Right renal pelvis (tissue), 4 donors: ENCODE measurements around the gene KCNJ6. TPM values are rescaled to one million over a fixed set of nuclear protein-coding genes. Genes with fewer than 3 reads are reported as not detected.
"Not testable (repeated sequence)": the region's sequence is repeated elsewhere in the genome, so short reads cannot be mapped to it uniquely, and the experiment has no call there.

Source experiments
- DNase-seq, 4 donors: peaks; one replicate each; pipeline ENCODE4 v3.0.0-alpha.2; 2013; ENCODE audit warnings: low read depth in 4 of 4, low spot score in 3 of 4, missing footprints in 1 of 4
- polyA plus RNA-seq, 4 donors: library from polyadenylated mRNA; unstranded; fragments of 120-200 nt; gene quantifications; one replicate each; pipeline ENCODE4 v1.2.1, GENCODE V29; 2013; ENCODE audit not compliant: insufficient read length in 4 of 4

KCNJ6 gene
- polyA plus RNA-seq, 4 donors, result 0.18 to 0.35 (median 0.31) TPM

DNA sequence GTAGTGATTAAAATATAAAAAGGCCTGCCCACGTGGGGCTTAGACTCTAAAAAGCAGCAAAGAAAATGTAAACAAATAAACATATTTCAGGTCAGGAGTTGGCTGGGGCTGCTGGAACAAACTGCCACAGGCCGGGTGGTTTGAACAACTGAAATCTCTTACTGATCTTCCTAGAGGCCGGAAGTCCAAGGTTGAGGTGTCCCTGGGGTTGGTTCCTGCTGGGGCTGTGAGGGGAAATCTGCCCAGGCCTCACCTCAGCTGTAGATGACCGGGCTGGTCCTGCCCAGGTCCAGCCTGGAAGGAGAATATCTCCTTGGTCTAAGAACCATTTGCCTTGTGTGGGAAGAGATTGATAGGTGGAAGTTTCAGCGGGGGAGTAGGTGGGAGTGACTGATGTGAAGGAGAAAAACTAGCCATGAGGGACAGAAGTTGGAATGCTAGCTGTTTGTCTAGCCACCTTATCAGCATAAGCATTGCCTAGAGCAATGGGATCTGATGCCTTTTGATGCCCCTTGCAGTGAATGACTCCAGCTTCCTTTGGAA lies 328.6 kb downstream of the KCNJ6 start:
- DNase-seq, result no peak

DNA sequence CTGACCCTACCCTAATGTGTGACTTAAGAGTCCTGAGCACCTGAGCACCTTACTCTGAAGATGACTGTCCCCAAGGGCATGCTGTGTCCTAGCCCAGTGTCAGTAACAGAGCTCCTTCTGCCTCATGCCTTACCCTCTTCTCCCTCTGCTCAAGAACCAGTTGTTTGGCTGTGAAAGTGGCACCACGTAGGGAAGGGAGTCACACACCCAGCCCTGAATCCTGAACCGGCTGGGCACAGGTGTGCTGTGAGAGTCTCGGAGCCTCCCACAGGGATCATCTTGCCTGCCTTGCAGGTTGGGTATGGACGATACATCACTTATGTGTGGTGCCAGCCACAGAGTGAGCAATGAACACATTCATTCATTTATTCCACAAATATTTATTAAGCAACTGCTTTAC lies 329.1 kb downstream of the KCNJ6 start:
- DNase-seq, result no peak

DNA sequence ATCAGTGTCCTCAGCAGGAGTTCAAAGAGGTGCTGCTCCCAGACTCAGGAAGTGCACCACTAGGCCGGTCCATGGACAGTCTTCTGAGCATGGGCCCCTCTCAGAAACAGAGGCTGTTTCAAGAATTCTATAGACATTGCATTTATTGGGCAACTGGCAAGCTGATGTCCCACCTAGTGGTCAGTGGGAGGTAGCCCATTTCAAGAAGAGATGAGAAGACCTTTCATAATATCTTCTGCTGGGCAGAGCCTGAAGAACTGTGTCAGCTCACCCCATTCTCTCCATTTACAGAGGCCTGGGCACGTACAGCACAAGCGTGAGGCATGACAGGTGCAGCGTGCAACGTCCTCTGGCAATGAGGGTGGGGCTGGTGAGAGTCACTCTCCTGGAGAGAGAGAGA lies 333.7 kb downstream of the KCNJ6 start:
- peak in 1 of 4 donors; percentile 28 for DNase-seq

DNA sequence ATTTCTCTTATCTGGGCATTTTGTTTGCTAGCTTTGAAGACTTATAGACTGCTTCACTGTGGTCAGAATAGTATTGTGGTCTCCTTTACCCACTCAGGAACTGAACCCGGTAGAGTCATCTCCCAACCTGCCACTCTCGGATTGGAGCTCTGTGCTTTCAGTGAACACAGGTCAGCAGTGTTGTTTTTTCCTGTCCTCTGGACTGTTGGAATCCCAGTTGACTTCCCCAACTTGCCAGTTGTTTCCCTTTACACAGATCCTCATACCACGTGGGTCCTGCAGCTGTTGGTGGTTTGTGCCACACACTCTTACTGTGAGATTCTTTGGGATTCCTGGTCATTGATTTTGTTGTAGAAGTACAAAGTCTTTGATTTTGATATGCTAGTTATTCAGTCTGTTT lies 335.6 kb downstream of the KCNJ6 start:
- DNase-seq, result no peak

DNA sequence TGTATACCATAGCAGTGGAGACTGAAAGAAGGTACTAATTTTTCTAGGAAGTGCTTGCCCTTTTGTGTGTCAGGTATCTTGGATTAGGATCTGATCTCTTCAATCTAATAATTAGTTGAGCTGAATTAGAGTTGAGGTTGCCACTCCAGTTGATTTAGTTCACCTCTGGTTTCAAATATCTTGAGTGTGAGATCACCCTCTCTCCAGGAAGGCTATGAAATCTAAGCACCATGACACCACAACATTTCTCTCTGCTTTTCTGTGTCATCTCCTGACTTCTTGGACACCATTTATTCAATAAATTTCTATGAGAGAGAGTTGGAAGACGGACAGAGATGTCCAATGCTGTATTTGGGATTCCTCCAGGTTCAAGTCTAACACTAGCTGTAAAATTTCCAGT lies 336.9 kb downstream of the KCNJ6 start:
- no peak for DNase-seq

DNA sequence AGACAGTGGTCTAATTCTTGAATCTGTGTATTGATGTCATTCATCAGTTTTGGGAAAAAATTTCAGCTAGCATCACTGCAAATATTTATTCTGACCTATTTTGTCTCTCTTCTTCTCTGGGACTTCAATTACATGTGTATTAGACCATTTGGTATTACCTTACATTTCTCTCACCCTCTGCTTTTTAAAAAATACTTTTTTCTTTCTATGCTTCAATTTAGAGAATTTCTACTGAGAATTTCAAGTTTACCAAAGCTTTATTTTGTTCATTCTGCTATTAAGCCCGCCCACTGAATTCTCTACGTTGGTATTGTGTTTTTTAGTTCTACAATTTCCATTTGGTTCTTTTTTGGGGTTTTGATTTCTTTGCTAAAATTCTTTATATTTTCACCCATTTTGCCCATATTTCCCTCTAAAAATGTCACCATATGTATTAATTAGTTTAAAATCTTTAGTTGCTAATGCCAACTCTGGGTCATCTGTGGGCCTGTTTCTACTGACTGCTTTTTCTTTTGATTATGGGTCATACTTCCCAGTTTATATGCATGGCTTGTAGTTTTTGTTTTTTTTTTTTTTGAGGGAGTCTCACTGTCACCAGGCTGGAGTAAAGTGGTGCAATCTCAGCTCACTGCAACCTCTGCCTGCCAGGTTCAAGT lies 337.7 kb downstream of the KCNJ6 start:
- DNase-seq, result no peak

DNA sequence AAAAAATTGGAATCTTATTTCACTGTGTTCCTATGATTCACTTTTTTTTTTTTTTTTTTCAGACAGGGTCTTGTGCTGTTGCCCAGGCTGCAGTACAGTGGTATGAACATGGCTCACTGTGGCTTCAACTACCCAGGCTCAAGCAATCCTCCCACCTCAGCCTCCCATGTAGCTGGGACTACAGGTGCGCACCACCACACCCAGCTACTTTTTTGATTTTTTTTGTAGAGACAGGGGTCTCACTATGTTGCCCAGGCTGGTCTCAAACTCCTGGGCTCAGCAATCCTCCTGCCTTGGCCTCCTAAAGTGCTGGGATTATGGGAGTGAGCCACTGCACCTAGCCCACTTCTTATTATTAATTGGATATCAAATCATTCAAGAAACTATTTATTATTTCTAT lies 339.3 kb downstream of the KCNJ6 start:
- not testable (repeated sequence) for DNase-seq

DNA sequence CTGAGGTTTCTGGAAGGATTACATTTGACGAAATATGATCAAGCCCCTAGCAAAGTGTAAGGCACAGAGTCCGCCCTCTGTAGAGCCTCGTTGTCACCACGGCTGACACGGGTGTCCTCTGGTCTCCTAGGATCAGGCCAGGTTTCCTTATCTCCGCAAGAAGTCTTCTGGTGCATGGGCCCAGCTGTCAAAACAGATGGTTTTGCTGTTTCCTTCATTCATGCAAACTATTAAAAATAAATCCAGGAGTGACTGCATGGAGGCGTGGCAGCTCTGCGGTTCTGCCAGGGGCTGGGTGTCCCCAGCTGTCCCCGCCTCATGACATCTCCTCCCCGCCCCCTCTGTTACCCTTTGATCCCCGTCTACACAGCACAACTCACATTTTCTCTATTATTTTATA lies 340.7 kb downstream of the KCNJ6 start:
- DNase-seq, result no peak

DNA sequence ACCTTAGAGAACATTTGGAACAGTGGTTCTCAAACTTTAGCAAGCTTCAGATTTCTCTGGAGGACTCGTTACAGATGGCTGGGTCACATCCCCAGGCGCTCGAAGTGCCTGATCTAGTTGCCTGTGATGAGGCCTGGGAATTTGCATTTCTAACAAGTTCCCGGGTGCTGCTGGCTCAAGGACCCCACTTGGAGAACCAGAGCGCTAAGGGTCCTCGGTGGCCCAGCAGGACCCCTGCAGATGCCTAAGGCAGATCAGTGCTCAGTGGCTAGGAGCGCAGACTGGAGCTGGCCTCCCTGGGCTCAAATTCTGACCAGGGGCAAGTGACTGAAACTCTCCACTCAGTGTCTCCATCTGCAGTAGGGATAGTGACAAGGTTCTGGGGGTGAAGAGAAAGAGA lies 341.5 kb downstream of the KCNJ6 start:
- DNase-seq, result no peak

DNA sequence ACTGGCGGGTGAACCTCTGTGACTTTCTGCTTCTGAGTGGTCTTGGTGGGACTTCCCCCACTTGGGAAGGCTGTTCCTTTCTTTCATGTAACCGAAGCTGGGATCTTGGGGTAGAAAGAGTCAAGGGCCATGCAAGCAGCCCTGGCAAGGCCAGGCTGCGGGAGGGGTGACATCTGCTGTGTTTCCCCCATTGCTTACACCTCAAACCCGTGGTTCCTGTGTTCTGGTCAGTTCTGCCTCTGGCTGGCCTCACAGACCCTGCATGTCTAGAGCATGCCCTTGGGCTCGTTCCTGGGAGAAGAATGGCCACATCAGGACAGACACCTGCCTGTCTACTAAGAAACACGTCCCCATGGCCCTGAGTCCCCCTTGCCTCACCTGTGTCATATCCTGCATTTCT lies 341.9 kb downstream of the KCNJ6 start:
- no peak for DNase-seq

DNA sequence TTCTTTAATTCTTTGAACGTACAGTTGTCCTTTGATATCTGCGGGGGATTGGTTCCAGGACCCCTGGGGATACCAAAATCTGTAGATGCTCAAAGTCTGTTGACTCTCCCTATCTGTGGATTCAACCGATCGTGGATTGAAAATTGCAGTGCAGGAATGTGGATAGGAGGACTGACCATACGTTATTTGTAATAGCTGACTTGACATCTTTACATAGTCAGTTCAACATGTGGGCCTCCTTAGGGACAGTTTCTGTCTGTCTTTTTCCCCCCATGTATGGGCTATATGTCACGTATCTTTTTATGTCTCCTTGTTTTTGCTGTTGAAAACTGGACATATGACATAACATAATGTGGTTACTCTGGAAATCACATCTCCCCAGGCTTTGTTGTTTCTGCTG lies 344.8 kb downstream of the KCNJ6 start:
- DNase-seq, result no peak

DNA sequence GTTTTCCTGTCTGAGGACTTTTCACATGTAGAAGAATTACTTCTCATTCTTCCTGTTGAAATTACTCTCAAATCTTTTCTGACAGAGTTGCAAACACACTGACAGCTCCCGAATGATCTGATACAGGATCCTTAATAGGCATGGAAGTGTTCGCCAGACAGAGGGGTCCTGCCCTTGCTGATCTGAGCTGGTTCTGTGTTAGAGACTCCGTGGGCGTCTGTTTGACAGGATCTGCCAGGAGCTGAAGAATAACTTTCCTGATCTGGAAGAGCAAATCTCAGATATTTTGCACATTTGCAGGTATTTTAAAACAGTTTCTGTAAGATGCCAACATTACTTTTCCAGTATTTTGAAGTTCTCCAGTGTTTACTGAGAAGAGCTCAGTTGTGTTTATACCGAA lies 347.3 kb downstream of the KCNJ6 start:
- DNase-seq, result no peak

DNA sequence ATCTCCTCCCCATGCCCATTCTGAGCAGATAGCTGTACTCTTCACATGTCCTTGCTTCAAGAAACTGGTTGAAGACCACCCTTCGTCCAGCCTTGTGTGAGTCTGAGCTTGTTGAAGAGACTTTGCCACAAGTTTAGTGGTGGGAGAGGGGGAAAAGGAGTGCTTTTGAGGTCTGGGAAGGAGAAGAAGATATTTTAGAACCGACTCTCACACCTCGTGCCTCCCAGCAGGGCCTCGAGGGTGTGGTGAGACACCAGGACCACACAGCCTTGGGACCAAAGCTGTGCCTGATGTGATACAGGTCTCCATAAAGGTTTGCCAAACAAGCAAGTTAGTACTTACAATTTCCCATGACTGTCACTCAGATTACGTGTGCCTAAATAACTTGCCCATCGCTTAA lies 347.8 kb downstream of the KCNJ6 start:
- DNase-seq, result no peak

DNA sequence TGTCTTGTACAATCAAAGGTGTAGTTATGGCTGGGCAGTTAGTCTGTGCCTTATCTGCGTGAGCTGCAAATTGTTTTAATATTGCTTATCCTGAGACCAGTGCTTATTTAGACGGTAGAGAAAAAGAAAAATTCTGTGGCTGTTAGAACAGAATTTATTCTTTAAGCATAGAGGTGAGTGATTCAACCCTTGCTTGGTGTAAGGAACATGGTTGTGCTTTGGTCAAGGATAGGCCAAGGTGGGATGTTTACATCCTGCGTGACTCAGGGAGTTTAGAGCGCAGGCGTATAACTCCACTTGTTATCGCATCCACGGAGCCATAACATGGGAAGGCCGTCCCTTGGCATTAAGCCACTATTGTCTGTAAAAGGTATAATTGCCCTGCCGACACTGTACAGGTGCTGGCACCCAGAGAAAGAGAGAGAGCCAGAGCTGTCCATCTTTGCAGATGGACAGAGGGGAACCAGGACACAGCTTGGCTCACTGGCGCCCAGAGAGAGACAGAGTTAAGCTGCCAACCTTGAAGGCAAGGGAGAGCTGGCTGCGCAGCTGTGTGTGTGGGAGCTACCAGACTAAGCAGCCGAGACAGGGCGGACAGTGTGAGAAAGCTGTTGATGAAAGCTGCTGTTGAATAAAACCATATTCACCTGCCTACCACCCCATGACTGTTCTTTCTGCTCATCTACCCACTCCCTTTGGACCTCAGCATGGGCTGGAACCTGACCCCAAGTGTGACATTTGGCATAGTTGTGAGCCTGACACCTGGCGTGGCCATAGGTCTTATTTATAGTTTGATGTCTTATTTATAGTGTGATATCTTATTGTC lies 349.3 kb downstream of the KCNJ6 start:
- no peak for DNase-seq

DNA sequence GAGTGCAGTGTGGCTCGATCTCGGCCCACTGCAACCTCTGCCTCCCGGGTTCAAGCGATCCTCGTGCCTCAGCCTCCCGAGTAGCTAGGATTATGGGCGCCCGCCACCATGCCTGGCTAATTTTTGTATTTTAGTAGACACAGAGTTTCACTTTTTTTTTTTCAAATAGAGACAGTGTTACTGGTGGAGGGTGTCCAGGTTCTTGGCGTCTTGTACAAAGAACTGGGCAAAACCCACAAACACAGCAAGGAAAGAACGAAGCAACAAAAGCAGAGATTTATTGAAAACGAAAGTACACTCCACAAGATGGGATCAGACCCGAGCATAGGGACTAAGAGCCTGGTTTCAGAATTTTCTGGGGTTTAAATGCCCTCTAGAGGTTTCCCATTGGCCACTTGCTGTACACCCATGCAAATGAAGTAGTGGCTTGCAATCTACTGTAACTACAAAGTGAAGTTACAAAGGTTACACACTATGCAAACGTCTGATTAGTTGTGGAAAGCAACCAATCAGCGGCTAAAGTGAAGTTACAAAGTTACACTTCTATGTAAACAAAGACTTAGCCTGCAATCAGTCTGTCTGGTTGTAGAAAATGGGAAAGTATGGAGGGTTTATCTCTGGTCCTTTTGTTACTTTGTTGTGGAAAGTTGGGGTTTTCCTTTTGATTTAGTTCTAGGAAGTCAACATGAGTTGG lies 350.6 kb downstream of the KCNJ6 start:
- DNase-seq, result no peak

DNA sequence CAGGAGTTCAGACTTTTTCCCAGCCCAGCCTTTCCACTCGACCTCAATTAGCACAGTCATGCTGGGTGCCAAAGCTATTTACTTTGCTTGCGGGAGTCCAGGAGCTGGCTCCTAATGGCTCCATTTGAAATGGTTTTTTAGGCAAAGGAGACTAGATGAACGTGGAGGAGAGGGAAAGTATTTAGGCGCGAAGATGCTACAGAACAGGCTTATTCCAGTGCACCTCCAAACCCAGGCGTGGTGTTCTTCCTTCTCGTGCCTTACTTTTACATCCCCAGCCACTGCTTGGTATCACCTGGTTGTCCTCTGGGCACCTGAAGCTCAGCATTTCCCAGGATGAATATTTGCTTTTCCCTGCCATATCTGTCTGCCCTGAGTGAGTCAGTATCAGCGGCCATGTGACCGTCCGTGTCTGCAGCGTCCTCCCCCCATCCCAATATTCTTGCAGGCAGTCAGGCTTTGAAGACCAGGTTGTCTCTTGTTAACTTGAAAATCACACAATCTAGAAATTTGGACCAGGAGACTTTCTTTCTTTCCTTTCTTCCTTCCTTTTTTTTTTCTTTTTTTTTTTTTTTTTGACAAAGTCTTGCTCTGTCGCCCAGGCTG lies 351.2 kb downstream of the KCNJ6 start:
- DNase-seq, result no peak

DNA sequence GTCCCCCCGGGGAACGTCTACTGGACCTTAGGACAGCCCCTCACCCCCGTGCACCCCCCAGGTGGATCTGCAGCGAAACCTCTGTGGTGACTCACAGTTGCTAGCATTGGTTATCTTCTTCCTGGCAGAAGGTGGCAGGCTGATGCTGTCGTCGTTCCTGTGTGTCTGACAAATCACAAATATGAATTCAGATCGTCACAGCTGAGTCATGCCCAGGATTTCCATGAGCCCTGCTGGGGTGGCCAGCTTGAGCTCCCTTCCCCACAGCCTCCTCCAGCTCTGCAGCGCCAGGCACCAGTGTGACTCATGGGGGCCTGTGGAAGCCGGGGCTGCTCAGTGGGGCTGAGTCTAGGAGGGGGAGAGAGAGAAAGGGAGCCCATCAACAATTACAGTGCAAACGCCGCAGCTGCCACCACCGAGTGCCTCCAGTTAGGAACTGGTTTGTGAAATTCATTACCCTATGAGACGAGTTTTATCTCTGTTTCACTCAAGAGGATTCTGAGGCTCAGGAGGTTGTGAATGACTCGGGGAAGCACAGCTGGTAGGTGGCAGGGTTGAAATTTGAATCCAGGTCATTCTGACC lies 351.8 kb downstream of the KCNJ6 start:
- DNase-seq, result no peak

DNA sequence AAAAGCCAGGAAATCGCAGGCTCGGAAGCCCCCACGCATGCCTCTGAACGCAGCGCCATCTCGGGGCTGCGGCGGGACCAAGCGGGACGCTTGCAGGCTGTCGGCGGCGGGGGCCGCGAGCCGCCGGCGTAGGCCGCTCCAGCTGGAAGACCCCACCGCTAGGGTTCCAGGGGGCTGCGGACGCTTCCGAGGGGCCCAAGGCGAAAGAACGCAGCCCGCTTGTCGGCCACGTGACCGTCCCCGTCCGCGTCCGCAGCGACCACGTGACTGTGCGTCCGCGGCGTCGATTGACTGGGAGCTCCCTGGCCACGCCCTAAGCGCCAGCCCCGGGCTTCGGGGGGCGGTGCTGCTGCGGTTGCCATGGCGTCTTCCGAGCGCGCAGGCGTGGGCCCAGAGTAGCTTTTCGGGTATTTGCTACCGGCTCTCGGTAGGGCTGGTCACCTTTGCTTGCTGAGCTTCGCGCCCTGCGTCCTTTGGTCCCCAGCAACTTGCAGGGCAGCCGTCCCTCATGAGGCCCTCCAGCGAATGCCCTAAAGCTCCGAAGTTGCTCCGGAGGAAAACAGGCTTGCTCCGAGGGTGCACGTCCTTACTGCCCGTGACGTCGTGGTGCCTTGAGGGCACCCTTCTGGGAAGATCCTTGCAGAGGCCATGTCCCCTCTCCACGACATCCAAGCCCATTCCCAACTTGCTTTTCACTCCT lies 352.5 kb downstream of the KCNJ6 start:
- peak; percentile 81 to 87 (median 84) for DNase-seq

DNA sequence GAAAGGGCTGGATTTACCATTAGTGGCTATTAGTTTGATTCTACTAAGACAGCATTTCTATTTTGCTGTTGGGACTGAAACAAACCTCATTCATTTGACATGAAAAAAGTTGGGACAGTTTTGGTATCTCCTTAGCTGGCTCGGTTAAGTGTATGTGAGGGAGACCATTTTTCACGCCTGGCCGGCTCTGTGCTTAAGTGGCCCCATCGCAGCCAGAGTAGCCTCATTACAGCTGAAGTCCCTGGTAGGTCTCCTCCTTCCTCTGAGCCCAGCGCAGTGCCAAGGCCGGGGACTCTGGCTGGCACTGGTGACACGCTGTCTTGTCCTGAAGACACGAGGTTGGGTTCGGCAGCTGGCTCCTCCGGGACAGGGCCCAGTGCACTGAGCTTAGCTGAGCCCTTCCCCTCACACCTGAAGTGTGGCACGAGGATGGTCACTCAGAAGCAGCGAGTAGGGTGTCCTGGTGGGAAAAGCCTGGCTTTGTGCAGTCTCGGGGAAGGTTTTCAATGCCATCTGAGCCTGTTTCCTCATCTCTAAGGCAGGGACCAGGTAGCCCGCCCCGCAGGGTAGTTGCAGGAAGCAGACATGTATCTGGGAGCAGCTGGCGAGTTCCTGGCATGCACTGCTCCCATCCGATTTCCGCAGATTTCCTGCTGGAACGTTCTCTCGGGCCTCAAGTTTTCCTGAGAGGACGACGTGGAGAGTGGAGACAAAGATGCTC lies 353.2 kb downstream of the KCNJ6 start:
- DNase-seq, result no peak
